Effector memory CD8-positive, alpha-beta T cell (primary cell): ENCODE results near the gene SMNDC1.

ENCODE experiments used
- ATAC-seq: fragments of 150-1000 bp; cut with Tn5 transposase; replicated peaks from 2 replicates; pipeline ENCODE4 v1.10.0; 2021; ENCODE audit warnings: mild to moderate bottlenecking, moderate library complexity
- DNase-seq, 3 experiments: peaks; one replicate each; pipeline ENCODE4 v3.0.0; 2021
- H3K27ac Mint-ChIP-seq, 2 donors: one replicate each; pipeline ENCODE4 v1.8.0; 2022; ENCODE audit warnings: mild to moderate bottlenecking in 2 of 2, mixed read lengths in 2 of 2, moderate library complexity in 2 of 2
- H3K27me3 Mint-ChIP-seq, 2 donors: one replicate each; pipeline ENCODE4 v1.8.0; 2022; ENCODE audit warnings: mixed read lengths in 2 of 2
- H3K36me3 Mint-ChIP-seq: one replicate; pipeline ENCODE4 v1.8.0; 2022; ENCODE audit warnings: mild to moderate bottlenecking, moderate library complexity, mixed read lengths; ENCODE audit not compliant: insufficient read depth
- H3K4me1 Mint-ChIP-seq, 2 donors: one replicate each; pipeline ENCODE4 v1.8.0; 2022; ENCODE audit warnings: low read depth in 2 of 2, mixed read lengths in 2 of 2
- H3K4me3 Mint-ChIP-seq, 2 donors: one replicate each; pipeline ENCODE4 v1.8.0; 2022; ENCODE audit warnings: mild to moderate bottlenecking in 2 of 2, mixed read lengths in 2 of 2, moderate library complexity in 2 of 2
- H3K9me3 Mint-ChIP-seq, 2 donors: one replicate each; pipeline ENCODE4 v1.8.0; 2022; ENCODE audit warnings: mixed read lengths in 2 of 2

Gene SMNDC1

GRCh38 chr10:110323503-110323902 is 18.8 kb upstream of the SMNDC1 start:
- H3K4me3 Mint-ChIP-seq = no peak overlapping the region
- H3K9me3 Mint-ChIP-seq = no peaks in the 10 kb centered on the region
- ATAC-seq = no peak
- no peak for DNase-seq
- H3K4me1 Mint-ChIP-seq = peaks cover 0 to 3% of the 10 kb centered on the region in 2 donors
- no peak overlapping the region for H3K27ac Mint-ChIP-seq
- H3K36me3 Mint-ChIP-seq = no peaks in the 10 kb centered on the region
- H3K27me3 Mint-ChIP-seq = peaks cover 16 to 20% of the 10 kb centered on the region in 2 donors

- Mint-ChIP-seq H3K4me3 (no peak overlapping the region), H3K27ac (no peak overlapping the region), H3K9me3 (no peaks in the 10 kb centered on the region), H3K4me1 (peaks cover 0 to 3% of the 10 kb centered on the region in 2 donors), H3K36me3 (no peaks in the 10 kb centered on the region), H3K27me3 (peaks cover 12 to 20% of the 10 kb centered on the region in 2 donors)
- ATAC-seq = no peak
- no peak for DNase-seq
These were observed 17.3 kb upstream of the SMNDC1 start for GRCh38 chr10:110321869-110322620.

GRCh38 chr10:110317866-110318850 is 13.4 kb upstream of the SMNDC1 start:
- H3K4me3 Mint-ChIP-seq = no peak overlapping the region
- DNase-seq (no peak), ATAC-seq (no peak)
- H3K27ac Mint-ChIP-seq = no peak overlapping the region
- H3K36me3 Mint-ChIP-seq = no peaks in the 10 kb centered on the region
- no peaks in the 10 kb centered on the region for H3K9me3 Mint-ChIP-seq
- H3K4me1 Mint-ChIP-seq = no peaks in the 10 kb centered on the region
- peaks cover 0 to 5% of the 10 kb centered on the region in 2 donors for H3K27me3 Mint-ChIP-seq

- Mint-ChIP-seq H3K36me3 (no peaks in the 10 kb centered on the region), H3K4me1 (peaks cover 0 to 2% of the 10 kb centered on the region in 2 donors), H3K27me3 (peaks cover 0 to 6% of the 10 kb centered on the region in 2 donors), H3K27ac (no peak overlapping the region), H3K4me3 (no peak overlapping the region), H3K9me3 (no peaks in the 10 kb centered on the region)
- ATAC-seq (no peak), DNase-seq (no peak)
These were observed 9.0 kb upstream of the SMNDC1 start for GRCh38 chr10:110313674-110314073.

GRCh38 chr10:110312206-110312605 is 7.5 kb upstream of the SMNDC1 start:
- H3K4me1 Mint-ChIP-seq = peaks cover 0 to 2% of the 10 kb centered on the region in 2 donors
- H3K4me3 Mint-ChIP-seq = no peak overlapping the region
- H3K9me3 Mint-ChIP-seq = no peaks in the 10 kb centered on the region
- DNase-seq = no peak
- peaks cover 0 to 6% of the 10 kb centered on the region in 2 donors for H3K27me3 Mint-ChIP-seq
- H3K36me3 Mint-ChIP-seq = no peaks in the 10 kb centered on the region
- H3K27ac Mint-ChIP-seq = no peak overlapping the region
- no peak for ATAC-seq

- H3K27me3 Mint-ChIP-seq = peaks cover 0 to 6% of the 10 kb centered on the region in 2 donors
- H3K9me3 Mint-ChIP-seq = no peaks in the 10 kb centered on the region
- ATAC-seq = peak; percentile 63
- peaks cover 0 to 2% of the 10 kb centered on the region in 2 donors for H3K4me1 Mint-ChIP-seq
- H3K27ac Mint-ChIP-seq = no peak overlapping the region
- no peak for DNase-seq
- no peak overlapping the region for H3K4me3 Mint-ChIP-seq
- H3K36me3 Mint-ChIP-seq = no peaks in the 10 kb centered on the region
These were observed 6.7 kb upstream of the SMNDC1 start for GRCh38 chr10:110311357-110311949.

- DNase-seq (no peak), ATAC-seq (no peak)
- Mint-ChIP-seq H3K27me3 (peaks cover 0 to 6% of the 10 kb centered on the region in 2 donors), H3K4me3 (no peak overlapping the region), H3K27ac (no peak overlapping the region), H3K9me3 (no peaks in the 10 kb centered on the region), H3K36me3 (peaks cover 4% of the 10 kb centered on the region), H3K4me1 (peaks cover 0 to 6% of the 10 kb centered on the region in 2 donors)
These were observed 6.0 kb upstream of the SMNDC1 start for GRCh38 chr10:110310741-110311140.

GRCh38 chr10:110307805-110308204 is 3.1 kb upstream of the SMNDC1 start:
- no peaks in the 10 kb centered on the region for H3K27me3 Mint-ChIP-seq
- DNase-seq (no peak), ATAC-seq (no peak)
- H3K36me3 Mint-ChIP-seq = peaks cover 19% of the 10 kb centered on the region
- no peaks in the 10 kb centered on the region for H3K9me3 Mint-ChIP-seq
- no peak overlapping the region for H3K27ac Mint-ChIP-seq
- no peak overlapping the region for H3K4me3 Mint-ChIP-seq
- H3K4me1 Mint-ChIP-seq = peaks cover 12 to 17% of the 10 kb centered on the region in 2 donors

- Mint-ChIP-seq H3K36me3 (peaks cover 28% of the 10 kb centered on the region), H3K27me3 (no peaks in the 10 kb centered on the region), H3K9me3 (no peaks in the 10 kb centered on the region), H3K27ac (no peak overlapping the region), H3K4me3 (peak overlapping the region; percentile 87 to 96), H3K4me1 (peaks cover 19 to 26% of the 10 kb centered on the region in 2 donors)
- no peak for ATAC-seq
- DNase-seq = no peak
These were observed 1.7 kb upstream of the SMNDC1 start for GRCh38 chr10:110306452-110306768.

- no peaks in the 10 kb centered on the region for H3K27me3 Mint-ChIP-seq
- H3K36me3 Mint-ChIP-seq = peaks cover 28% of the 10 kb centered on the region
- DNase-seq (peak; percentile 51 to 56 (median 52)), ATAC-seq (peak; percentile 64)
- H3K27ac Mint-ChIP-seq = peak overlapping the region; percentile 98
- H3K4me3 Mint-ChIP-seq = peak overlapping the region; percentile 87 to 96
- peaks cover 19 to 29% of the 10 kb centered on the region in 2 donors for H3K4me1 Mint-ChIP-seq
- H3K9me3 Mint-ChIP-seq = no peaks in the 10 kb centered on the region
These were observed 1.2 kb upstream of the SMNDC1 start for GRCh38 chr10:110305767-110306451.

GRCh38 chr10:110304394-110304779 is 333 bp downstream of the SMNDC1 start:
- ATAC-seq (peak; percentile 45), DNase-seq (no peak)
- peaks cover 24 to 34% of the 10 kb centered on the region in 2 donors for H3K4me1 Mint-ChIP-seq
- no peaks in the 10 kb centered on the region for H3K27me3 Mint-ChIP-seq
- peak overlapping the region; percentile 87 to 96 for H3K4me3 Mint-ChIP-seq
- H3K9me3 Mint-ChIP-seq = no peaks in the 10 kb centered on the region
- H3K27ac Mint-ChIP-seq = peak overlapping the region; percentile 98
- H3K36me3 Mint-ChIP-seq = peaks cover 41% of the 10 kb centered on the region

GRCh38 chr10:110303681-110304080 is 1.0 kb downstream of the SMNDC1 start:
- Mint-ChIP-seq H3K27ac (peak overlapping the region; percentile 98), H3K9me3 (no peaks in the 10 kb centered on the region), H3K36me3 (peaks cover 48% of the 10 kb centered on the region), H3K27me3 (no peaks in the 10 kb centered on the region), H3K4me1 (peaks cover 24 to 41% of the 10 kb centered on the region in 2 donors), H3K4me3 (peak overlapping the region; percentile 87 to 96)
- ATAC-seq (no peak), DNase-seq (no peak)

- no peaks in the 10 kb centered on the region for H3K27me3 Mint-ChIP-seq
- H3K4me1 Mint-ChIP-seq = peaks cover 23 to 46% of the 10 kb centered on the region in 2 donors
- peak overlapping the region in 1 of 2 donors; percentile 2 for H3K27ac Mint-ChIP-seq
These were observed 4.2 kb downstream of the SMNDC1 start for GRCh38 chr10:110300486-110300986.

More at GRCh38 chr10:110300486-110300986, 4.2 kb downstream of the SMNDC1 start:
- Mint-ChIP-seq H3K9me3 (no peaks in the 10 kb centered on the region), H3K36me3 (peaks cover 73% of the 10 kb centered on the region), H3K4me3 (no peak overlapping the region)
- no peak for DNase-seq
- no peak for ATAC-seq
